Neural crest cell (in vitro differentiated cells): ENCODE results near the gene CHST4. TPM values are rescaled to one million over a fixed set of nuclear protein-coding genes. Genes with fewer than 3 reads are reported as not detected.

Experiments
- DNase-seq: peaks from one replicate; pipeline ENCODE4 v3.0.0; 2021; ENCODE audit warnings: low read depth, mixed read lengths, low spot score
- H3K27ac Mint-ChIP-seq: one replicate; pipeline ENCODE4 v1.8.0; 2021; ENCODE audit warnings: mild to moderate bottlenecking, mixed read lengths; ENCODE audit not compliant: unreplicated experiment
- H3K27me3 Mint-ChIP-seq: 2 replicates; pipeline ENCODE4 v1.8.0; 2021; ENCODE audit warnings: low read depth, mild to moderate bottlenecking, mixed read lengths
- H3K36me3 Mint-ChIP-seq: 2 replicates; pipeline ENCODE4 v1.8.0; 2021; ENCODE audit warnings: low read depth, mild to moderate bottlenecking, mixed read lengths
- H3K4me1 Mint-ChIP-seq: 2 replicates; pipeline ENCODE4 v1.8.0; 2021; ENCODE audit warnings: mixed read lengths
- H3K4me3 Mint-ChIP-seq: one replicate; pipeline ENCODE4 v1.8.0; 2021; ENCODE audit warnings: mild to moderate bottlenecking, mixed read lengths
- H3K9me3 Mint-ChIP-seq: 2 replicates; pipeline ENCODE4 v1.8.0; 2021; ENCODE audit warnings: mixed read lengths
- CTCF ChIP-seq: fragments of 200-600 bp; sonication (generic); conservative IDR thresholded peaks from 2 replicates; pipeline ENCODE4 v1.5.0; 2021; ENCODE audit warnings: antibody characterized with exemption, mild to moderate bottlenecking
- total RNA-seq: library from RNA; stranded (reverse); gene quantifications from 2 replicates; pipeline ENCODE4 v1.2.1, GENCODE V29; 2021

Gene CHST4
- total RNA-seq, 1 donor from 2014 or later = not detected

GRCh38 chr16:71584543-71585317 lies 58.5 kb downstream of the CHST4 start:
- TF ChIP-seq CTCF = no peak
- no peaks in the 10 kb centered on the region for H3K4me1 Mint-ChIP-seq
- no peak for DNase-seq
- H3K27me3 Mint-ChIP-seq = peaks cover 59% of the 10 kb centered on the region
- no peak overlapping the region for H3K27ac Mint-ChIP-seq
- H3K9me3 Mint-ChIP-seq = no peaks in the 10 kb centered on the region
- no peaks in the 10 kb centered on the region for H3K36me3 Mint-ChIP-seq
- no peak overlapping the region for H3K4me3 Mint-ChIP-seq

- no peak overlapping the region for H3K4me3 Mint-ChIP-seq
Measured at GRCh38 chr16:71585318-71585703, 59.1 kb downstream of the CHST4 start.

More at GRCh38 chr16:71585318-71585703, 59.1 kb downstream of the CHST4 start:
- Mint-ChIP-seq H3K9me3 (no peaks in the 10 kb centered on the region), H3K27me3 (peaks cover 61% of the 10 kb centered on the region), H3K4me1 (no peaks in the 10 kb centered on the region), H3K27ac (no peak overlapping the region), H3K36me3 (no peaks in the 10 kb centered on the region)
- DNase-seq = no peak
- TF ChIP-seq CTCF = no peak

Other genes with a start within 250 kb of the CHST4 start
- 19.1 and 20.5 TPM in 2 replicates for gene CMTR2, start 237.0 kb upstream of the CHST4 start, total RNA-seq
- not detected in 2 replicates for gene CALB2, start 167.7 kb upstream of the CHST4 start, total RNA-seq
- gene TLE7, start 84.4 kb upstream of the CHST4 start, total RNA-seq = not detected in 2 replicates
- 14.2 and 14.3 TPM in 2 replicates for gene ZNF23, start 64.2 kb upstream of the CHST4 start, total RNA-seq
- 6.4 and 7.4 TPM in 2 replicates for gene ZNF19, start 37.1 kb upstream of the CHST4 start, total RNA-seq
- not detected in 2 replicates for gene TAT, start 50.7 kb downstream of the CHST4 start, total RNA-seq
- not detected in 2 replicates for gene MARVELD3, start 99.8 kb downstream of the CHST4 start, total RNA-seq
- gene PHLPP2, start 198.3 kb downstream of the CHST4 start, total RNA-seq = 16.2 and 18.7 TPM in 2 replicates